GM21786 (cell line): ENCODE data around the gene INPP5F.
"Not testable (repeated sequence)": the region's sequence is repeated elsewhere in the genome, so short reads cannot be mapped to it uniquely, and the experiment has no call there.

Experiments
- ATAC-seq: cut with Tn5 transposase; IDR thresholded peaks from one replicate; pipeline ENCODE4 v1.9.1; 2021; ENCODE audit not compliant: unreplicated experiment

Gene INPP5F

GRCh38 chr10:119776536-119776935, 50.7 kb downstream of the INPP5F start:
- no peak for ATAC-seq

GRCh38 chr10:119777686-119778085, 51.8 kb downstream of the INPP5F start:
- no peak for ATAC-seq

GRCh38 chr10:119778776-119779445, 53.1 kb downstream of the INPP5F start:
- ATAC-seq = no peak

GRCh38 chr10:119780879-119781480, 55.1 kb downstream of the INPP5F start:
- ATAC-seq = no peak

- no peak for ATAC-seq
Observed at GRCh38 chr10:119781498-119781897, 55.6 kb downstream of the INPP5F start.

GRCh38 chr10:119782981-119783664, 57.3 kb downstream of the INPP5F start:
- no peak for ATAC-seq

GRCh38 chr10:119783665-119784027, 57.8 kb downstream of the INPP5F start:
- no peak for ATAC-seq

- no peak for ATAC-seq
Observed at GRCh38 chr10:119784340-119785067, 58.7 kb downstream of the INPP5F start.

- no peak for ATAC-seq
Observed at GRCh38 chr10:119786117-119786769, 60.4 kb downstream of the INPP5F start.

GRCh38 chr10:119795101-119795500, 69.3 kb downstream of the INPP5F start:
- not testable (repeated sequence) for ATAC-seq

- no peak for ATAC-seq
Observed at GRCh38 chr10:119796039-119796438, 70.2 kb downstream of the INPP5F start.

GRCh38 chr10:119801176-119801575, 75.3 kb downstream of the INPP5F start:
- no peak for ATAC-seq

- ATAC-seq = no peak
Observed at GRCh38 chr10:119801998-119802538, 76.2 kb downstream of the INPP5F start.

GRCh38 chr10:119803264-119803663, 77.4 kb downstream of the INPP5F start:
- ATAC-seq = no peak

- ATAC-seq = no peak
Observed at GRCh38 chr10:119805702-119806230, 79.9 kb downstream of the INPP5F start.

GRCh38 chr10:119806334-119807130, 80.7 kb downstream of the INPP5F start:
- no peak for ATAC-seq

GRCh38 chr10:119807960-119808697, 82.3 kb downstream of the INPP5F start:
- ATAC-seq = peak; percentile 52

GRCh38 chr10:119811122-119811521, 85.3 kb downstream of the INPP5F start:
- ATAC-seq = no peak

GRCh38 chr10:119812684-119813083, 86.8 kb downstream of the INPP5F start:
- ATAC-seq = no peak
